ENCODE results near the gene IRX1. TPM values are rescaled to one million over a fixed set of nuclear protein-coding genes. Genes with fewer than 3 reads are reported as not detected.

IRX1 gene
- total RNA-seq, 1 experiment from 2014 or later: 4.1 TPM

- Histone ChIP-seq H3K27me3 (ENCODE audit: insufficient read depth, low read length) (peaks cover 51% of the 10 kb centered on the region), H2BK12ac (ENCODE audit: insufficient read length, low read depth, low read length) (no peak overlapping the region), H3K56ac (ENCODE audit: insufficient read length, low read depth, low read length) (no peak overlapping the region), H3K18ac (ENCODE audit: insufficient read length, low read depth, low read length) (no peak overlapping the region), H2BK15ac (ENCODE audit: low read depth, low read length) (no peak overlapping the region), H3K79me2 (ENCODE audit: insufficient read depth, low read length) (no peaks in the 10 kb centered on the region), H2AFZ (ENCODE audit: low read length) (no peak overlapping the region), H3K14ac (ENCODE audit: insufficient read depth, low read length) (no peak overlapping the region), H4K20me1 (ENCODE audit: control insufficient read depth, insufficient read depth, insufficient read length) (no peaks in the 10 kb centered on the region), H3K4me1 (ENCODE audit: insufficient read depth, low read length) (no peaks in the 10 kb centered on the region), H2BK20ac (ENCODE audit: low read depth, low read length, poor library complexity, severe bottlenecking) (no peak overlapping the region), H3K4me2 (ENCODE audit: insufficient read depth, insufficient read length, low read length) (no peak overlapping the region), H2BK120ac (ENCODE audit: low read depth, low read length, poor library complexity, severe bottlenecking) (no peak overlapping the region), H3K27ac (ENCODE audit: insufficient read length, low read depth, low read length) (no peak overlapping the region), H3K9ac (ENCODE audit: extremely low read depth, insufficient read length, low read length) (no peak overlapping the region), H4K8ac (replicated peaks; ENCODE audit: insufficient read length, low read depth, low read length) (no peak overlapping the region), H3K23me2 (ENCODE audit: insufficient read length, low read depth, low read length, poor library complexity, severe bottlenecking) (peaks cover 17% of the 10 kb centered on the region), H2AK5ac (ENCODE audit: insufficient read length, low read length) (no peak overlapping the region), H3K4ac (ENCODE audit: low read depth, low read length) (no peak overlapping the region), H4K5ac (ENCODE audit: insufficient read length, low read depth, low read length) (no peak overlapping the region), H2BK5ac (ENCODE audit: insufficient read length, low read length) (no peak overlapping the region), H3K79me1 (ENCODE audit: insufficient read depth, low read depth, low read length, poor library complexity, severe bottlenecking) (no peaks in the 10 kb centered on the region), H4K91ac (ENCODE audit: insufficient read length, low read depth, low read length) (no peak overlapping the region), H3K23ac (ENCODE audit: insufficient read length, low read depth, low read length) (no peak overlapping the region), H3T11ph (ENCODE audit: low read length) (no peak overlapping the region), H3K9me3 (ENCODE audit: control insufficient read depth, low read depth, low read length) (no peaks in the 10 kb centered on the region)
- no peak overlapping the region for H3K4me3 Mint-ChIP-seq
- H3K36me3 Mint-ChIP-seq (ENCODE audit: insufficient read depth in 1 of 3, low read depth in 3 of 3): no peaks in the 10 kb centered on the region; a peak in 1 of 7 replicates
- peaks cover 89% of the 10 kb centered on the region for H3K27me3 Mint-ChIP-seq (ENCODE audit: low read depth)
- H3K9me3 Mint-ChIP-seq: peaks cover 0 to 2% of the 10 kb centered on the region in 2 experiments; a peak in 3 of 5 replicates
- H3K4me1 Mint-ChIP-seq: peaks cover 15 to 20% of the 10 kb centered on the region in 2 experiments
- no peak overlapping the region for H3K27ac Mint-ChIP-seq
- TF ChIP-seq CTCF (conservative IDR thresholded peaks at IDR 0.05): no peak
- DNase-seq: no peak
- no CpG with 5 or more reads among the region's 9 CpGs for WGBS (ENCODE audit: extremely low coverage, insufficient read length, low lambda C conversion rate)
Observed at GRCh38 chr5:3604501-3604900, 8.9 kb downstream of the IRX1 start.

Measured in H9 (cell line).